Upper lobe of right lung (tissue), 1 donor: ENCODE data around the gene SETD6. TPM values are rescaled to one million over a fixed set of nuclear protein-coding genes. Genes with fewer than 3 reads are reported as not detected.

Experiments
- ATAC-seq: fragments of 200-7000 bp; cut with Tn5 transposase; one replicate; pipeline ENCODE4 v1.9.1; 2020; ENCODE audit warnings: mild to moderate bottlenecking, moderate library complexity
- DNase-seq: peaks from one replicate; pipeline ENCODE4 v3.0.0-alpha.2; 2020
- H3K27ac ChIP-seq: fragments of 200-600 bp; one replicate; pipeline ENCODE4 v1.8.0; 2022
- H3K27me3 ChIP-seq: fragments of 200-600 bp; one replicate; pipeline ENCODE4 v1.8.0; 2022; ENCODE audit warnings: mild to moderate bottlenecking
- H3K36me3 ChIP-seq: fragments of 200-600 bp; one replicate; pipeline ENCODE4 v1.8.0; 2022
- H3K4me1 ChIP-seq: fragments of 200-600 bp; one replicate; pipeline ENCODE4 v1.8.0; 2022
- H3K4me3 ChIP-seq: fragments of 200-600 bp; one replicate; pipeline ENCODE4 v1.8.0; 2022; ENCODE audit warnings: mild to moderate bottlenecking
- H3K9me3 ChIP-seq: fragments of 200-600 bp; one replicate; pipeline ENCODE4 v1.8.0; 2022
- intact Hi-C: fragments of 100-400 bp; cut with DNase I; formaldehyde crosslinking; loops from one replicate; pipeline ENCODE4 v1.11.0; 2022
- total RNA-seq: library from RNA; stranded (reverse); fragmentation: NEBNext Ultra II Directional; extraction: Animal tissue kit (Norgen Biotek cat#: 25700); gene quantifications from one replicate; pipeline ENCODE4 v1.2.1, GENCODE V29; 2021
- TF ChIP-seq, protein P1 (sequence below): fragments of 200-600 bp; IDR thresholded peaks from one replicate; pipeline ENCODE4 v1.8.0; 2022; ENCODE audit warnings: antibody characterized with exemption
- donor health status: DM: no; HTN: yes; CAD: no; lungs with severe emphysema.

The SETD6 gene
- total RNA-seq, 1 donor from 2014 or later = 22.0 TPM

DNA sequence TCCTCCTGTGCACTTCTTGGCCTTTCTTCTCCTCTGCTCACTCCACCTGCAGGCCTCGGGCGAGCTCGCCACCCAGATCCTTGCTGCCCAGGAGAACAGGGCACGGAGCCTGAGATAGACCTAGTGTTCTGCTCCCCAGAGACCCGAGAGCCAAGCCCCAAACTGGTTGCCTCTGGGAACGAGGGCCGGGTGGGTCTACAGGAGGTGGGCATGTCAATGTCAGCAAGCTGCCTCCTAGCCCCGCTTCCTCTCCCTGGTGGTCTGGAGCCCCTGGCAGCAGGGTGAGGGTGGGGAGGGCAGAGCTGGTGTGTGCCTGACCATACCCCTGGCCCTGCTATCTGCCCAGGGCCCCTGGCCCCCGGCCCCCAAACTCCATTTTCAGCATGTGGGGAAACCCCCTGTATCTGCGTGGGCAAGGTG is 16.2 kb upstream of the SETD6 start:
- DNase-seq (no peak), ATAC-seq (no peak)
- Histone ChIP-seq H3K36me3 (no peaks in the 10 kb centered on the region), H3K4me1 (peaks cover 4% of the 10 kb centered on the region), H3K27ac (no peak overlapping the region), H3K4me3 (no peak overlapping the region), H3K27me3 (peaks cover 30% of the 10 kb centered on the region), H3K9me3 (no peaks in the 10 kb centered on the region)
- intact Hi-C loops = no loop called here
- TF ChIP-seq, protein P1, sequence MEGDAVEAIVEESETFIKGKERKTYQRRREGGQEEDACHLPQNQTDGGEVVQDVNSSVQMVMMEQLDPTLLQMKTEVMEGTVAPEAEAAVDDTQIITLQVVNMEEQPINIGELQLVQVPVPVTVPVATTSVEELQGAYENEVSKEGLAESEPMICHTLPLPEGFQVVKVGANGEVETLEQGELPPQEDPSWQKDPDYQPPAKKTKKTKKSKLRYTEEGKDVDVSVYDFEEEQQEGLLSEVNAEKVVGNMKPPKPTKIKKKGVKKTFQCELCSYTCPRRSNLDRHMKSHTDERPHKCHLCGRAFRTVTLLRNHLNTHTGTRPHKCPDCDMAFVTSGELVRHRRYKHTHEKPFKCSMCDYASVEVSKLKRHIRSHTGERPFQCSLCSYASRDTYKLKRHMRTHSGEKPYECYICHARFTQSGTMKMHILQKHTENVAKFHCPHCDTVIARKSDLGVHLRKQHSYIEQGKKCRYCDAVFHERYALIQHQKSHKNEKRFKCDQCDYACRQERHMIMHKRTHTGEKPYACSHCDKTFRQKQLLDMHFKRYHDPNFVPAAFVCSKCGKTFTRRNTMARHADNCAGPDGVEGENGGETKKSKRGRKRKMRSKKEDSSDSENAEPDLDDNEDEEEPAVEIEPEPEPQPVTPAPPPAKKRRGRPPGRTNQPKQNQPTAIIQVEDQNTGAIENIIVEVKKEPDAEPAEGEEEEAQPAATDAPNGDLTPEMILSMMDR = no peak

DNA sequence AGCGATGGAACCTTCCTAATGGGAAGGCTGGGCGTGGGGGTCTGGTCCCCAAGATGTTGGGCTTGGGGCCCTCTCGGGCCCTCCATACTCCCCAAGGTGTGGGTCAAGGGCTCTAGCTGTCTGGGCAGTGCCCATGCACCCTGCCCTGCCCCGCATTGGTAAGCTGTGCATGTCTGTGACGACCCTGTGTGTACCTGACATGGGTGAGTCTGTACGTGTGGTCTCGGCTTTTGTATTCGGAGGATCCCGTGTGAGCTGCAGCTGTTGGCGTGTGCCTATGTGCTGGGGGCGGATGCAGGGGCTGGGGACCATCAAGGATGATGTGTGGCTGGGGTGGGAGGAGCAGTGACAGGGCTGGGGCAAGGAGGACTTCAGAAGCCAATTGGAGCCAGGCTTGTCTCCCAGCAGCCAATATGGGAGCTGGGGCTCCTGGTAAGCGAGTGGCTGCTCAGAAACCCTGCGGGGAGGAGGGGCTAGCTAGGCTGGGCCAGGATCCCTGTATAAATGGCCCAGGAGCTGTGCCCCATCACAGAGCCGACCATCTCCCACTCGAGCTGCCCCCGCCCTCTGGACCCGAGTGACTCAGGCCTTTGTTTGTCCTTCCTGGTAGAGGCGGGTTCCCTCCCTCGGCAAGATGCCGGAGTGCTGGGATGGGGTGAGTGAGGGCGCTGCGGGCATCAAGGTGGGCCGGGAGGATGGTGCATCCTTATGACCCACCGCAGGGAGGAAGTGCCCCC is 15.5 kb upstream of the SETD6 start, which contains the start of gene NDRG4:
NDRG4 (plus strand) TSS at position 529 of the 737 bp plus-strand sequence; CDS start at position 635, 106 bp downstream.
- Histone ChIP-seq H3K4me1 (peaks cover 4% of the 10 kb centered on the region), H3K27me3 (peaks cover 34% of the 10 kb centered on the region), H3K9me3 (no peaks in the 10 kb centered on the region), H3K27ac (no peak within 1 kb of the TSS), H3K36me3 (no peaks in the 10 kb centered on the region), H3K4me3 (no peak within 1 kb of the TSS)
- intact Hi-C loops = no loop called here
- peak; percentile 5 for ATAC-seq
- TF ChIP-seq, protein P1 = no peak
- no peak for DNase-seq

DNA sequence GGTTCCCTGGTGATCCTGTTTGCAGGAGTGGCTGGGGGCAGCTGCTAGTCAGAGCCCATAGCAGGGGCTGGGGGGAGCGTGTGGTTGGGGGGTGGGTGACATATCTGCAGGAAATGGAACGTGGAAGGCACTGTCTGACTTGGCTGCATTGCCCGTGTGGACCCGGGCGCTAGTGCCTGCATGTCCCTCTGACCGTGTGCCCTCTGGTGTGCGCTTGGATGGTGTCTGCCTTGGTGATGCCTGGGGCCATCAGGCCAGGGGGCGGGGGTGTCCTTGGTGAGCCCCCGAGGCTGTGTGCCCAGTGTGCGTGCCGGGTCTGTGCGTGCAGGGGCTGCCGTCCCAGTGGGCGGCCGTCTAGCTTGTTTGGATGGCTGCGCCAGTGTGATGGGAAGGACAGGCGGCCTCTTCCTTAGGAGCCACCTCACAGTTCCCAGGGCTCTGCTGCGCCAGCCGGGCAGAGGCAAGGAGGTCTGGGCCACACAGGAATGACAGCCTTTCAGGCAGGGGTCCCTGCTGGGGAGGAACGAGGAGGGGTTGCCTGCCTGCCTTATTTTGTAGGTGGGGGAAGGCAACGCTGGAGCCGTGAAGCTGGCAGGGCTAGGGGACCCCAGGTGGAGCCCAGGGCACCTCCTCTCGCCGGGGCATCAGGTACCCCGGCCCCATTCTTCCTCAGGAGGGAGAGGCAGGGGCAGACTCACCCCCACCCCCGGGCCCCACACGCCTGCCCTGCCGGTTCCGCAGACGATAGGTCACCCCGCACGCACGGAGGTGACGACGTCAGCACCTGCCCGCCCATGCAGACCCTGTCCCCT is 14.7 kb upstream of the SETD6 start:
- TF ChIP-seq, protein P1 = no peak
- peaks cover 34% of the 10 kb centered on the region for H3K27me3 ChIP-seq
- H3K27ac ChIP-seq = no peak overlapping the region
- H3K36me3 ChIP-seq = no peaks in the 10 kb centered on the region
- intact Hi-C loops = no loop called here
- H3K4me1 ChIP-seq = peaks cover 4% of the 10 kb centered on the region
- peak overlapping the region; percentile 23 for H3K4me3 ChIP-seq
- H3K9me3 ChIP-seq = no peaks in the 10 kb centered on the region
- ATAC-seq (no peak), DNase-seq (no peak)

DNA sequence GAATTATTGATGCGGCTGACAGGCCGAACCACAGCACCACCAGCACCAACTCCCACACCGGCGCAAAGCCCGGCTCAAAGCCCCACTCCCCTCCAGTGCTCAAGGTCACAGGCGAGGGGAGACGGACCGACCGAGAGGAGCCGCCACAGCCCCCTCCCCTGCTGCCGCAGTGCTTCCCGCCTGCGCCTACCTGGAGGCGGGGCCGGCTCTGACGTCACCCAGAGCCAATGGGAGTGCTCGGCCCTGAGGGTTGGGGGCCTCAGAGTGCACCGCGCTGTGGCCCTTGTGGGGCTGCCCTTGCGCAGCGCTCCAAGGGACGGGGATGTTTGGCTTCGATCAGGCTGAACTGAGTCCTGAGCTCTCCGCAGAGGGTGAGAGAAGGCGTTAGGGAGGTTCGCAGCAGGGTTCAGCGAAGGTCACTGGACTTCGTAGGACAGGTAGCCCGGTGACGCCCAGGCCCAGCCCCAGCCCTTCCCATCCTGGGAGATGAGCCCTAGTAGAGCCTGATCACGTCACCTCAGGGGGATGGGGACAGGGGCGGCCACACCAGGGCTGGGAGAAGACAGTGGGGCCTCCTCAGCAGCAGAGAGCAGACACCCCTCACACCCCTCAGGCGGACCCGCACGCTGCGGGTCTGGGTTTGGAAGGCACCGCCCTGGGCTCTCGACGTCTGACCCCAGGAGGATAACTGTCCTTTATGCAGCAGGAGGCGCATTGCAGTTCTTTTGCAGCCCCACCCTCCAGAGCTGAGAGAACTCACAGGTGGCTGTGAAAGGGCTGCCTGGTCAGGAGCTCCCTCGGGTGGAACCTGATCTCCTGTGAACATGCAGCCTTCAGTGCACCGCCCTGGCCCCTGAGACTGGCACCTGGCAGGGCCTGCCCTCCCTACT is 13.8 kb upstream of the SETD6 start:
- H3K4me3 ChIP-seq = peak overlapping the region; percentile 23
- peaks cover 34% of the 10 kb centered on the region for H3K27me3 ChIP-seq
- DNase-seq (peak; percentile 65), ATAC-seq (peak; percentile 31)
- H3K36me3 ChIP-seq = no peaks in the 10 kb centered on the region
- TF ChIP-seq, protein P1 = no peak
- no peak overlapping the region for H3K27ac ChIP-seq
- H3K4me1 ChIP-seq = peaks cover 4% of the 10 kb centered on the region
- no peaks in the 10 kb centered on the region for H3K9me3 ChIP-seq
- intact Hi-C loops = no loop called here

DNA sequence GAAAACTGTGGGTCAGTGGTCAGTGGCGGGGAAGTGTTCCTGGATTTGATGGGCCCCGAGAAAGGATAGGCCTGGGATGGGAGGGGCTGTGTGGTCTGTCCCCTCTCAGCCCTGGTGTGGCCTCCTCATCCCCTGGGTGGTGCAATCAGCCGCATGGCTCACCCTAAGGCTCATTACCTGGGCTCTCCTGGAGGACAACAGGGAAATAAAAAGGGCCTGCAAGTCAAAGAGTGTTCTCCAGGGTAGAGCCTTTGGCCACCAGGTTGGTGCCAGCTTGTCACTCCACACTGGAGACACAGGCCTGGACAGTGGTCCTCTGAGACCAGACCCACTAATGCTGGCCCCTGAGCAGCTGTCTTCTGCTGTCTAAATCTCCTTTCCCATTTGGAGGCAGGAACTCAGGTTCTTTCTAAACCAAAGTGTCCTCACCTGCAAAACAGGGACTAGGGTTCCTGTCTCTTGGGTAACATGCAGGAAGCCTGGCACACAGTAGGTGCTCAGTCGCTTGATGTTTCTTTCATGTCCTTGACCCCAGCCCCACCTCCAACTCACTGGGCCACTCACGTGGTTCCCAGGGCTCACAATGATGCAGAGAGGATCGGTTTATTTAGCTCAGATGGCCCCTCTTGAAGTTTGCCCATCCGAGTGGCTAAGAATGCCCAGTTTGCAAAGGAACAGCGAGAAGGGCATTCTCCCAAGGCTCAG is 12.9 kb upstream of the SETD6 start:
- intact Hi-C loops = no loop called here
- H3K4me3 ChIP-seq = no peak overlapping the region

More for the DNA sequence above, 12.9 kb upstream of the SETD6 start:
- TF ChIP-seq, protein P1 = no peak
- H3K4me1 ChIP-seq = peaks cover 4% of the 10 kb centered on the region
- H3K9me3 ChIP-seq = no peaks in the 10 kb centered on the region
- no peak for DNase-seq
- ATAC-seq = no peak
- H3K36me3 ChIP-seq = no peaks in the 10 kb centered on the region
- peaks cover 34% of the 10 kb centered on the region for H3K27me3 ChIP-seq
- H3K27ac ChIP-seq = no peak overlapping the region
